ENCODE measurements around the gene SLC6A2. TPM values are rescaled to one million over a fixed set of nuclear protein-coding genes. Genes with fewer than 3 reads are reported as not detected.

Gene SLC6A2
- total RNA-seq, 2 donors from 2014 or later = not detected

DNA sequence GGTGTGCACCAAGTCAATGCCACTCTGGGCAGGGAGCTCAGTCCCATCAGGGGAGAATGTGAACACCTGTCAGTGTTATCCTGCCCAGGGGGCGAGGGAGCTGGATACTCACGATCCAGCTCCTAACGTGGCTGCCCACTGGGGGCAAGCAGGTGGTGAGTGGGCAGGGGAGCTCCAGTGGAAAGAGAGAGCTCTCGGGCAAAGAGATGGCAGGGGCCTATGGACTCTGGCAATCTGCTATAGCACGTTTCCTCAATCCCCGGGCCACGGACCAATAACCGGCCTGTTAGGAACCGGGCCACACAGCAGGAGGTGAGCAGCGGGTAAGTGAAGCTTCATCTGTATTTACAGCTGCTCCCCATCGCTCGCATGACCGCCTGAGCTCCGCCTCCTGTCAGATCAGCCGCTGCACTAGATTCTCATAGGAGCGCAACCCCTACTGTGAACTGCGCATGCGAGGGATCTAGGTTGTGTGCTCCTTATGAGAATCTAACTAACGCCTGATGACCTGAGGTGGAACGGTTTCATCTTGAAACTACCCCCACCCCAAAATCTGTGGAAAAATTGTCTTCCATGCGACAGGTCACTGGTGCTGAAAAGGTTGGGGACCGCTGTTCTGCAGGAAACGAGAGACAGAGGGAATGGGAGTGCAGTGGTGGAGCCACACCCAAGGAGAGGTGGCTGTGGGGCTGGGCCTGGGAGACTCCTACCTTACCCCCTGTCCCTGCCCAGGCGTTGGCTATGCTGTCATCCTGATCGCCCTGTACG, 15.6 kb downstream of the SLC6A2 start:
- Histone ChIP-seq H3K27ac (no peak overlapping the region), H3K36me3 (no peaks in the 10 kb centered on the region), H3K4me3 (no peak overlapping the region), H3K4me1 (no peaks in the 10 kb centered on the region), H3K9me3 (no peaks in the 10 kb centered on the region), H3K27me3 (no peaks in the 10 kb centered on the region)
- TF ChIP-seq, protein P1, sequence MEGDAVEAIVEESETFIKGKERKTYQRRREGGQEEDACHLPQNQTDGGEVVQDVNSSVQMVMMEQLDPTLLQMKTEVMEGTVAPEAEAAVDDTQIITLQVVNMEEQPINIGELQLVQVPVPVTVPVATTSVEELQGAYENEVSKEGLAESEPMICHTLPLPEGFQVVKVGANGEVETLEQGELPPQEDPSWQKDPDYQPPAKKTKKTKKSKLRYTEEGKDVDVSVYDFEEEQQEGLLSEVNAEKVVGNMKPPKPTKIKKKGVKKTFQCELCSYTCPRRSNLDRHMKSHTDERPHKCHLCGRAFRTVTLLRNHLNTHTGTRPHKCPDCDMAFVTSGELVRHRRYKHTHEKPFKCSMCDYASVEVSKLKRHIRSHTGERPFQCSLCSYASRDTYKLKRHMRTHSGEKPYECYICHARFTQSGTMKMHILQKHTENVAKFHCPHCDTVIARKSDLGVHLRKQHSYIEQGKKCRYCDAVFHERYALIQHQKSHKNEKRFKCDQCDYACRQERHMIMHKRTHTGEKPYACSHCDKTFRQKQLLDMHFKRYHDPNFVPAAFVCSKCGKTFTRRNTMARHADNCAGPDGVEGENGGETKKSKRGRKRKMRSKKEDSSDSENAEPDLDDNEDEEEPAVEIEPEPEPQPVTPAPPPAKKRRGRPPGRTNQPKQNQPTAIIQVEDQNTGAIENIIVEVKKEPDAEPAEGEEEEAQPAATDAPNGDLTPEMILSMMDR (IDR thresholded peaks at IDR 0.05) = no peak
- no peak for DNase-seq (ENCODE audit: low spot score)

DNA sequence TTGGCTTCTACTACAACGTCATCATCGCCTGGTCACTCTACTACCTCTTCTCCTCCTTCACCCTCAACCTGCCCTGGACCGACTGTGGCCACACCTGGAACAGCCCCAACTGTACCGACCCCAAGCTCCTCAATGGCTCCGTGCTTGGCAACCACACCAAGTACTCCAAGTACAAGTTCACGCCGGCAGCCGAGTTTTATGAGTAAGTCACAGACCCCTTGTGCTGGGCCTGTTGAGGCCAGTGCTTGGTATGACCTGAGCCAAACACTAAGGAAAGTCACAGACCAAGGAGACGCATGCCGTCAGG, 16.1 kb downstream of the SLC6A2 start:
- TF ChIP-seq, protein P1 (IDR thresholded peaks at IDR 0.05) = no peak
- H3K36me3 ChIP-seq = no peaks in the 10 kb centered on the region
- DNase-seq (ENCODE audit: low spot score) = no peak
- no peaks in the 10 kb centered on the region for H3K9me3 ChIP-seq
- no peak overlapping the region for H3K4me3 ChIP-seq
- H3K27me3 ChIP-seq = no peaks in the 10 kb centered on the region
- no peak overlapping the region for H3K27ac ChIP-seq
- no peaks in the 10 kb centered on the region for H3K4me1 ChIP-seq

DNA sequence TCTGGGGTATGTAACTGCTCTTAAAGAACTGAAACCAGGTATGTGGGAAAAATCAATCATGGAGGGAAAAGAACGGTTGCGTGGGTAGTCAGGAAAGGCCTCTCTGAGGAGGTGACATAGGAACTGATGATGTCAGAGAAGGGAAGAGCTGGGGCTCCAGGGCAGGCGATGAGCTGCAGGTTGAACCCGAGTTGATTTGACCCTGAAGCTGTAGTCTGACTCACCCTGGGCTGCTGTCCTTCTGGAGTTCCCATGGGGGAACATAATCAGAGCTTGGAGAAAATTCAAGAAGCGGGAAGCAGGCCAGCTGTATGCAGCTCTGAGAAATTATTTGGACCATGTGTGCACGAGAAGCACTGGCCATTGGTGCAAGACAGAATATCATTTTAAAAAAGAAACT, 16.7 kb downstream of the SLC6A2 start:
- Histone ChIP-seq H3K27me3 (no peaks in the 10 kb centered on the region), H3K4me3 (no peak overlapping the region), H3K27ac (no peak overlapping the region), H3K4me1 (no peaks in the 10 kb centered on the region), H3K9me3 (no peaks in the 10 kb centered on the region), H3K36me3 (no peaks in the 10 kb centered on the region)
- no peak for DNase-seq (ENCODE audit: low spot score)
- TF ChIP-seq, protein P1 (IDR thresholded peaks at IDR 0.05) = no peak

DNA sequence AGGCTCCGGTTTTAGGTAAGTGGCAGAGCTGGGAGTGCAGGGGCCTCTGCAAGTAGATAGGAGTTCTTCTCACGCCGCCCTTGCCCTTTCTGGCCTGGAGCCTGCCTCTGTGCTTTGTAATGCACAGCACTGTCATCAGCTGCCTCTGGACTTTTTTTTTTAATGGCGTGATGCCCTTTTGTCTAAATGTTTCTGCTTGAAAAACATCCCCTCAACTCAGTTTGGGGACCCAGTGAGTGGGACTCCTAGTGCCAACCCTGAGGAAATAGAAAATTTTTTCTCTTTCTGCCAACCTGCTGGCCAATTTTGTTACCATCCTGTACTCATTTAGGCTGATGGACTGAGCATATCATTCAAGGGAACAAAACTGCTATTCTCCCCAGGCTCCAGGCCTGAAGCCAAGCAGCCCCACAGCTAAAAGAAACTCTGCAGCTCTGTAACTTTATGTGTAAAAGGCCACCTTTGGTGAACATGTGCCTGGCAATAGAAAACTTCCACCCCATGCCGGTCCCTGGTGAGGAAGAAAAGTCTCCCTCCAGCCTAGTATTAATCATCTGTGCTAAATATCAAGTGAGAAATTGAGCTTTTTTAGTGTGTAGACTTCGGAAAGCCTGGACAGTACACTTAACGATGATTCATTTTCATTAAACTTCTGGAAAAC, 22.5 kb downstream of the SLC6A2 start:
- H3K4me1 ChIP-seq = no peaks in the 10 kb centered on the region
- DNase-seq (ENCODE audit: low spot score) = no peak
- TF ChIP-seq, protein P1 (IDR thresholded peaks at IDR 0.05) = no peak
- no peak overlapping the region for H3K4me3 ChIP-seq
- no peaks in the 10 kb centered on the region for H3K36me3 ChIP-seq
- no peaks in the 10 kb centered on the region for H3K9me3 ChIP-seq
- peak overlapping the region in 1 of 2 donors; percentile 13 for H3K27ac ChIP-seq
- no peaks in the 10 kb centered on the region for H3K27me3 ChIP-seq

DNA sequence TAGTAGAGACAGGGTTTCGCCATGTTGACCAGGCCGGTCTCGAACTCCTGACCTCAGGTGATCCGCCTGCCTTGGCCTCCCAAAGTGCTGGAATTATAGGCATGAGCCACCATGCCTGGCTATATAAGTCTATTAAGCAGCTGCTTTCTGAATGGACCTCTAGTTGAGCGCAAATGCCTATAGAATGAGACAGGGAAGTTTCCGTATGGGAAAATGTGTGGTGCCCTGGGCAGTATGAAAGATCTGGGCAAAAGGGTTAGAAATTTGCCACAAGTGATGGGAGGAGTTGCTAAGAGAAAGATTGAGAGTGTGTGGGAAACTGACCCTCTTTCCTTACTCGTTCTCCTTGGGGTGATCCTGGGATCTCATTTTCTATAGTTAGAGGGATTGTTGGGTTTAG, 26.3 kb downstream of the SLC6A2 start:
- TF ChIP-seq, protein P1 (IDR thresholded peaks at IDR 0.05) = no peak
- Histone ChIP-seq H3K27ac (no peak overlapping the region), H3K4me1 (no peaks in the 10 kb centered on the region), H3K4me3 (no peak overlapping the region), H3K27me3 (no peaks in the 10 kb centered on the region), H3K9me3 (peaks cover 5 to 7% of the 10 kb centered on the region in 2 donors), H3K36me3 (no peaks in the 10 kb centered on the region)
- no peak for DNase-seq (ENCODE audit: low spot score)

Data from right atrium auricular region (tissue), 2 donors.